AG04449 (cell line): ENCODE data around the gene RAP2B.

Experiments
- CTCF ChIA-PET: fragments of 350-600 bp; formaldehyde crosslinking; extraction: SDS; loops from one replicate; lab custom pipeline; 2021; ENCODE audit warnings: antibody characterized with exemption; lab: Yijun Ruan, JAX
- POLR2A ChIA-PET: fragments of 400-600, 350-600 bp; formaldehyde crosslinking; extraction: SDS; loops from one replicate; lab custom pipeline; 2020; ENCODE audit warnings: antibody characterized with exemption, inconsistent platforms; lab: Yijun Ruan, JAX
- DNase-seq: peaks from one replicate; pipeline ENCODE4 v3.0.0-alpha.2; 2010; ENCODE audit warnings: low read depth, low spot score
- H3K4me3 ChIP-seq: 2 replicates; pipeline ENCODE4 v1.5.1; 2011; ENCODE audit warnings: low read depth, mild to moderate bottlenecking, control low read depth, low read length
- TF ChIP-seq, protein P1 (sequence below): IDR thresholded peaks from one replicate; pipeline ENCODE4 v1.5.1; 2011; ENCODE audit warnings: mild to moderate bottlenecking, moderate library complexity, low read length, control low read depth, inconsistent platforms; ENCODE audit not compliant: insufficient read depth; ENCODE audit errors: missing control alignments

The RAP2B gene

DNA sequence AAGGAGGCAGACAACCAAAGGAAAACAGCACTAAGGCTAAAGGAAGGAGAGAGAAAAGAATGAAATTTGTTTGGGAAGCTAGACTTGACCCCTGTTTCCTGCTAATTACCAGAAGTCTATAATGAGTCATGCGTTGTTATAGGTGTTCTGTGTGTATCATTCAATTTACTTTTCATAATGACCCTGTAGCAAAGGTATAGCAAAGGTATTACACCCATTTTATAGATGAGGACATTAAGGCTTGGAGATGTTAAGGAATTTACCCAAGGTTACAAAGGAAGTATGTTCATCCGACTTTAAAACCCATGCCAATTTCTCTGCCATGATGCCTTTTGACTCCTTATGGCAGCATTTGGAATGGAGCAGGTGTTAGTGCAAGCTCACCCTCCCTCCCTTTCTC, 54.9 kb downstream of the RAP2B start:
- ChIA-PET POLR2A (no interaction called here), CTCF (no interaction called here)
- no peak overlapping the region for H3K4me3 ChIP-seq
- no peak for DNase-seq
- TF ChIP-seq, protein P1, sequence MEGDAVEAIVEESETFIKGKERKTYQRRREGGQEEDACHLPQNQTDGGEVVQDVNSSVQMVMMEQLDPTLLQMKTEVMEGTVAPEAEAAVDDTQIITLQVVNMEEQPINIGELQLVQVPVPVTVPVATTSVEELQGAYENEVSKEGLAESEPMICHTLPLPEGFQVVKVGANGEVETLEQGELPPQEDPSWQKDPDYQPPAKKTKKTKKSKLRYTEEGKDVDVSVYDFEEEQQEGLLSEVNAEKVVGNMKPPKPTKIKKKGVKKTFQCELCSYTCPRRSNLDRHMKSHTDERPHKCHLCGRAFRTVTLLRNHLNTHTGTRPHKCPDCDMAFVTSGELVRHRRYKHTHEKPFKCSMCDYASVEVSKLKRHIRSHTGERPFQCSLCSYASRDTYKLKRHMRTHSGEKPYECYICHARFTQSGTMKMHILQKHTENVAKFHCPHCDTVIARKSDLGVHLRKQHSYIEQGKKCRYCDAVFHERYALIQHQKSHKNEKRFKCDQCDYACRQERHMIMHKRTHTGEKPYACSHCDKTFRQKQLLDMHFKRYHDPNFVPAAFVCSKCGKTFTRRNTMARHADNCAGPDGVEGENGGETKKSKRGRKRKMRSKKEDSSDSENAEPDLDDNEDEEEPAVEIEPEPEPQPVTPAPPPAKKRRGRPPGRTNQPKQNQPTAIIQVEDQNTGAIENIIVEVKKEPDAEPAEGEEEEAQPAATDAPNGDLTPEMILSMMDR = no peak

DNA sequence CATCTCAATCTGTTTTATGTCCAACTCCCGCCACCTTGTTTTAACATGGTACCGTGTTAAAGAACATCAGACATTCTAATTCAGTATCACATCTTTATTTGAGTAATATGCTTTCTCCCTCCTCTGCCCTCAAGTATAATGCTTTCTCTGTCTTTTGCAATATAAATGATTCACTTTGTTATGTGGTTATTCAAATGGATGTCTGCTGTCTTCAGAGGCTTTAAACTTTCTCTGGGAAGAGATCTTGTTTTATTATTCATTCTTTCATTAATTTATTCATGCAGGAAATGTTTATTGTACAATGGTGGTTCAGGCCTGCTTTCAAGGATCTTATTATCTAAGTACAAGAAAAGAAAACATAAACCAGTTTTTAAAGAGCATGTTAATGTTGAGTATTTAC, 57.1 kb downstream of the RAP2B start:
- TF ChIP-seq, protein P1 = no peak
- no peak overlapping the region for H3K4me3 ChIP-seq
- ChIA-PET CTCF (no interaction called here), POLR2A (no interaction called here)
- no peak for DNase-seq
